Activated CD4-positive, alpha-beta T cell treated with anti-CD3 and anti-CD28 coated beads, Interleukin-2, amount 50 U/mL, for 4 hours (primary cell): ENCODE results near the gene IFNA5.

ENCODE experiments used
- DNase-seq, 2 experiments: peaks; one replicate each; pipeline ENCODE4 v3.0.0-alpha.2; 2020

The IFNA5 gene

DNA sequence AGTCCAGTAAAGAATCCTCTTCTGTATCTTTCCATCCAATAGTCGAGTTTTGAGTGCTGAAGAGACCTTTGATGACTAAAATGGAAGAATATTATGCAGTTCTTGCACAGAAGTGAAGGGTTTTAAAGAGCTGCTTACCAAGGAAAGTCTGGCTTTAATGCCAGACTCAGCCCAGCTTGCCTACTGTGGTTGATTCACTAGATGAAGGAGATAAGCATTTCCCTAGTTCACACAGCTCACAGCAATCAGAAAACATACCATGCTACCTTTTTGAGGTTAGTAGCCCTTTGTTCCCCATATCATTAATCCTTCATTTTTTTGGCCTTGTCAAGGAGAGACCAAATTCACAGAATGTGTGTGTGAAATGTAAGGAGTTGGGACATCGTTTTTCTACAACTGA is 15.3 kb downstream of the IFNA5 start:
- no peak for DNase-seq

GRCh38 chr9:21287280-21287679 is 17.8 kb downstream of the IFNA5 start:
- no peak for DNase-seq

GRCh38 chr9:21286659-21287058 is 18.5 kb downstream of the IFNA5 start:
- DNase-seq, result no peak

DNA sequence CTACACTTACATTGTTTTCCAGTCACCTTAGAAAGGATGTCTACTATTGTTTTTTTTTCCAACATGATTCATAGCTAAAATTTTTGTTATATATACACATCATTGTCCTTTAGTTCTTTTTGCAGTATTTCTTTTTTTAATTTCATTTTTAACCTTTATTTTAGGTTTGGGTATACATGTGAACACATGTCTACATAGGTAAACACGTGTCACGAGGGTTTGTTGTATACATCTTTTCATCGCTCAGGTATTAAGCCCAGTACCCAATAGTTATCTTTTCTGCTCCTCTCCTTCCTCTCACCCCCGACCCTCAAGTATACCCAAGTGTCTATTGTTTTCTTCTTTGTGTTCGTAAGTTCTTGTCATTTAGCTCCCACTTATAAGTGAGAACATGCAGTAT is 19.0 kb downstream of the IFNA5 start:
- no peak for DNase-seq

- DNase-seq, result no peak
These were observed 23.8 kb downstream of the IFNA5 start for GRCh38 chr9:21281275-21281674.

GRCh38 chr9:21268347-21268657 is 36.8 kb downstream of the IFNA5 start:
- no peak for DNase-seq

- no peak for DNase-seq
These were observed 37.4 kb downstream of the IFNA5 start for GRCh38 chr9:21267485-21268346.

- no peak for DNase-seq
These were observed 38.2 kb downstream of the IFNA5 start for GRCh38 chr9:21266733-21267484.

DNA sequence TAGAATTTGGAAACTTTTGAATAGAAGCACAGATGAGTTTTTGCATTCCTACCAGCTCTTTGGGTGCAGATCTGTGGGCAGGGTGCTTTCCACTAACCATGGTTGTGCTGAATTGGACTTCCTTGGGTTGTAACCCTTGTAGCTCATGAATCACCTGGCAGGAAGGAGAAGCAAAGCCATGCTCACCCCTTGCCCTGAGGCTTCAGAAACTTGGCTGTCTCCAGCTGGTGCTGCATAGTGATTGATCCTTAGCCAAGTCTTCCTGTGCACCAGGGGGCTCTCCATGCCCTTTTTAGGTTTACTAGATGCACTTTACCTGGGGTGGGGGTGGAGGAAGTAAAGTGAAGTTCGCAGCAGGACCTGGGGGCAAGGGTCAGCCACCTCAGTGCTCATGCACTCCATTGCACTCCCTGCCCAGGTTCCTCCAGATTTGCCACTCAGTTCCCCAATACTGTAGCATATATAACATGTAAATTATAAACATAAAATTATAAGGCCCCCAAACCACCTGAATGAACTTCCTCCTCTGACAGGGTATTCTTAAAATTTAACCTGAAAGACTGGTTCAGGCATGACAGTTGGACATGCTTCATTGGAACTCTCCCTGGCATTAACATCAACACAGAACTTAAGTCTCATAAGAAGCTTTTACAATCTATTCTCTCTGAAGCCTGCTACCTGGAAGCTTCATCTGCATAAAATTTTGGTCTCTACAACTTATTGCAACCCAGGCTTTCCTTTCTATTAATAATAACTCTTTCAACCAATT is 39.5 kb downstream of the IFNA5 start:
- no peak for DNase-seq

GRCh38 chr9:21255538-21256212 is 49.4 kb downstream of the IFNA5 start:
- DNase-seq, result no peak
